Measurements from ENCODE around the gene RRH.
"Not testable (repeated sequence)": the region's sequence is repeated elsewhere in the genome, so short reads cannot be mapped to it uniquely, and the experiment has no call there.

RRH gene

DNA sequence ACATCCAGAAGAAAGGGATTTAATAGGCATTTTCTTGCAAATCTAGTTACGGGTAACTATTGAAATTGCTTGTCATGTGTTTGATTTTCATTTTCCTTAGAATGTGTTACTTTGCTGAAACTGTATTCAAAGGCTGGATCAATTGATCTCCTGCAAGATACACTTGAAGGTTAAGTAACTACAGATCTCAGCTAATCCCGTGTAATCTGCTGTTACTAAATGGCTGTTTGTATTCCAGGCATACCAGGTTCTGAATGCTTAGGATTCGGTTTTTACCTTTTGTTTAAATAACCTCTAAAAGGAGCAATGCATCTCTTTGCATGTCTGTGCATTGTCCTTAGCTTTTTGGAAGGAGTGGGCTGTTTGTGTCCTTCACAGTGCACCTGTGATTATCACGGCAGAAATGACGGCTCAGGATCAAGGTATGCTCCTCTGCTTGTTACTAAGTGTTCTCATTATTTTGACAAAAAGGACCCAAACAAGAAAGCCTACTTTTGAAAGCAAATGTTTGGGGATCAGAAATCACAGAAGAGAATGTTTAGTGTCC is 20.2 kb downstream of the RRH start, which contains the start of gene LRIT3:
LRIT3 (plus strand) TSS at position 212 of the 547 bp plus-strand sequence; CDS start at position 307, 95 bp downstream.
- peak within 1 kb of the TSS; percentile 43 for H3K4me3 ChIP-seq (ENCODE audit: low read depth, low read length)
- peak within 1 kb of the TSS; percentile 52 for H3K27ac ChIP-seq
- no peaks in the 10 kb centered on the region for H3K36me3 ChIP-seq
- DNase-seq, result no peak
- H3K27me3 ChIP-seq (ENCODE audit: insufficient read depth, low read depth, severe bottlenecking), result no peaks in the 10 kb centered on the region
- no peaks in the 10 kb centered on the region for H3K9me3 ChIP-seq (ENCODE audit: severe bottlenecking)
- TF ChIP-seq, protein P1, sequence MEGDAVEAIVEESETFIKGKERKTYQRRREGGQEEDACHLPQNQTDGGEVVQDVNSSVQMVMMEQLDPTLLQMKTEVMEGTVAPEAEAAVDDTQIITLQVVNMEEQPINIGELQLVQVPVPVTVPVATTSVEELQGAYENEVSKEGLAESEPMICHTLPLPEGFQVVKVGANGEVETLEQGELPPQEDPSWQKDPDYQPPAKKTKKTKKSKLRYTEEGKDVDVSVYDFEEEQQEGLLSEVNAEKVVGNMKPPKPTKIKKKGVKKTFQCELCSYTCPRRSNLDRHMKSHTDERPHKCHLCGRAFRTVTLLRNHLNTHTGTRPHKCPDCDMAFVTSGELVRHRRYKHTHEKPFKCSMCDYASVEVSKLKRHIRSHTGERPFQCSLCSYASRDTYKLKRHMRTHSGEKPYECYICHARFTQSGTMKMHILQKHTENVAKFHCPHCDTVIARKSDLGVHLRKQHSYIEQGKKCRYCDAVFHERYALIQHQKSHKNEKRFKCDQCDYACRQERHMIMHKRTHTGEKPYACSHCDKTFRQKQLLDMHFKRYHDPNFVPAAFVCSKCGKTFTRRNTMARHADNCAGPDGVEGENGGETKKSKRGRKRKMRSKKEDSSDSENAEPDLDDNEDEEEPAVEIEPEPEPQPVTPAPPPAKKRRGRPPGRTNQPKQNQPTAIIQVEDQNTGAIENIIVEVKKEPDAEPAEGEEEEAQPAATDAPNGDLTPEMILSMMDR (IDR thresholded peaks at IDR 0.05; ENCODE audit: low read depth, low read length), result no peak

DNA sequence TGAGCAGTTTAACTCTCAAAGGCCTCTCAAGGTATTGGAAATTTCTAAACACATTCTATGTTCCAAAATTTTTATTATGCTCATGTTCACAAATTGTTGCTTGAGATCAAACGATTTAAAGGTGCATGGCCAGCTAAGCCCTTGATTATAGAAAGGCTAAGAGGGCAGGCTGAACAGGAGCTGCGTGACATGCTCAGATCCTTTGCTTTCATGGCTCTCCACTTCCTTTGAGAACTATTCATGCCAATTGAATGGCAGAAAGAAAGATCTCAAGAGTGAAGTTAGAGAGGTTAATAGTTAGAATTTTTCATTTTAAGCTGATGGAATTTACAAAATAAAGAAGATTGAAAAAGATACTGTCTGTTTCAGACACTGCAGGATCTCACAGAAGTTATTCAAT is 20.7 kb downstream of the RRH start:
- no peaks in the 10 kb centered on the region for H3K36me3 ChIP-seq
- peak; percentile 15 for DNase-seq
- TF ChIP-seq, protein P1 (IDR thresholded peaks at IDR 0.05; ENCODE audit: low read depth, low read length), result no peak
- H3K27ac ChIP-seq, result peak overlapping the region; percentile 52
- peak overlapping the region; percentile 43 for H3K4me3 ChIP-seq (ENCODE audit: low read depth, low read length)
- H3K27me3 ChIP-seq (ENCODE audit: insufficient read depth, low read depth, severe bottlenecking), result no peaks in the 10 kb centered on the region
- H3K9me3 ChIP-seq (ENCODE audit: severe bottlenecking), result no peaks in the 10 kb centered on the region

DNA sequence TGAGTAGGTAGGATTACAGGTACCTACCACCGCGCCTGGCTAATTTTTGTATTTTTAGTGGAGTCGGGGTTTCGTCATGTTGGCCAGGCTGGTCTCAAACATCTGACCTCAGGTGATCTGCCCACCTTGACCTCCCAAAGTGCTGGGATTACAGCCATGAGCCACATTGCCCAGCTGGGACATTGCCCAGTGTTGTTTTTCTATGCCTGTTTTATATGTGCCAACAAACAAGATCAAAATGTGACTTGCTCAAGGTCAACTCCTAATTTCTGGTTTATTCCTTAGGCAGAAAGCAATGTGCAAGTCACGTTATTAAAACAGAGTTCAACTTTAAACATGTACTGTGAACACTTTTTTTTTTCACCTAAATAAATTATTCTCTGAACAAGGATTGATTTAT is 22.8 kb downstream of the RRH start:
- Histone ChIP-seq H3K36me3 (no peaks in the 10 kb centered on the region), H3K9me3 (ENCODE audit: severe bottlenecking) (no peaks in the 10 kb centered on the region), H3K27ac (no peak overlapping the region), H3K4me3 (ENCODE audit: low read depth, low read length) (no peak overlapping the region), H3K27me3 (ENCODE audit: insufficient read depth, low read depth, severe bottlenecking) (no peaks in the 10 kb centered on the region)
- TF ChIP-seq, protein P1 (IDR thresholded peaks at IDR 0.05; ENCODE audit: low read depth, low read length), result no peak
- no peak for DNase-seq

DNA sequence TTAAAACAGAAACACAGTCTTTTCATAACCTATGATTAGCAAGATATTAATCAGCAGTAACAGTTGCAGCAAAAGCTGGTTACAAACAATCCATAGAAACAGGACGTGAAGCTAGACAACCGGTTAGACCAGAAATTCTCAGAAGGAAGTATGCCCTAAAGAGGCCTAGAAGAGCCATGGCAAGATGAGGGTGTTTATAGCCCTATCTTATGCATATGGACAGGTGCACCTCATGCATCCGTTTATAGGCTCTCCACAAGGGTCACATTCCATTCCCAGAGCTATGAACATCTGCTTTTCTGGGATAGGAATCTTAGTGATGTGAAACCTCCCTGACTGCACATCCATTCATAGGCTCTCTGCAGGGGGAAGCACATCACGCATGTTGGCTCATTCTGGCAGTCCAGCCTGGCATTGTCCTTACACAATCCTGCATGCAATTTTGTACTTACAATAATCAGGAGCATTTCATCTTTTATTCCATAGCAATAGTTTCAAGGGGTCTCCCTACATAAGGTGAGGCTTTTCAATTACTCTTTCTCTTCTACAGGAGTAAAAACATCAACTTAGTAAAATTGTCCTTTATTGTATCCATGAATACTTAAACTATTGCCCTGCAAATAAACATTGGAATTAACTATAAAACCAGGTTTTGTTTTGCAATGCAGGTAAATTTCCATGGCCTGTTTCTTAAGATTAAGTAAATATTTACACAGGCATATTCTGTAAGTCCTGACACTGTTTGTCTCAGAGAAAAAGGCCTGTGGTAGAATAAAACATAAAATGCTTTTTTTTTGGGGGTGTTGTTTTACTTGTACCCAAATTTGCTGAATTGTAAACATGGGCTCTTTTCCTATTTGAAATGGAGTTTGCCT is 31.9 kb downstream of the RRH start:
- not testable (repeated sequence) for H3K36me3 ChIP-seq; H3K27me3 ChIP-seq (ENCODE audit: insufficient read depth, low read depth, severe bottlenecking); H3K27ac ChIP-seq; H3K4me3 ChIP-seq (ENCODE audit: low read depth, low read length); H3K9me3 ChIP-seq (ENCODE audit: severe bottlenecking); DNase-seq

DNA sequence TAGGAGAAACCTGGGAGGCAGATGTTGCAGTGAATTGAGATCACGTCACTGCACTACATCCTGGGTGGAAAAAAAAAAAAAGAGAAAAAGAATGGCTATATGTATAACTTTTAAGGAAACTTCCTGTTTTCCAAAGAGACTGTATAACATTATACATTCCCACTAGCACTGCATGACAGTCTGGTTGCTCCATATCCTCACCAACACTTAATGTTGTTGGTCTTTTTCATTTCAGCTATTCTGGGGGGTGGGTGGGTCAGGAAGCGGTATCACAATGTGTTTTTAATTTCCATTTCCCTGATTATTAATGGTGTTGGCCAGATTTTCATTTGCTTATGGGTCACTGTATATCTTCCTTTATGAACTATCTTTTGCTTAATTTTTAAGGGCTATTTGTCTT is 33.5 kb downstream of the RRH start:
- Histone ChIP-seq H3K27me3 (ENCODE audit: insufficient read depth, low read depth, severe bottlenecking) (no peaks in the 10 kb centered on the region), H3K9me3 (ENCODE audit: severe bottlenecking) (no peaks in the 10 kb centered on the region), H3K4me3 (ENCODE audit: low read depth, low read length) (no peak overlapping the region), H3K27ac (no peak overlapping the region), H3K36me3 (no peaks in the 10 kb centered on the region)
- DNase-seq, result no peak
- TF ChIP-seq, protein P1 (IDR thresholded peaks at IDR 0.05; ENCODE audit: low read depth, low read length), result no peak

DNA sequence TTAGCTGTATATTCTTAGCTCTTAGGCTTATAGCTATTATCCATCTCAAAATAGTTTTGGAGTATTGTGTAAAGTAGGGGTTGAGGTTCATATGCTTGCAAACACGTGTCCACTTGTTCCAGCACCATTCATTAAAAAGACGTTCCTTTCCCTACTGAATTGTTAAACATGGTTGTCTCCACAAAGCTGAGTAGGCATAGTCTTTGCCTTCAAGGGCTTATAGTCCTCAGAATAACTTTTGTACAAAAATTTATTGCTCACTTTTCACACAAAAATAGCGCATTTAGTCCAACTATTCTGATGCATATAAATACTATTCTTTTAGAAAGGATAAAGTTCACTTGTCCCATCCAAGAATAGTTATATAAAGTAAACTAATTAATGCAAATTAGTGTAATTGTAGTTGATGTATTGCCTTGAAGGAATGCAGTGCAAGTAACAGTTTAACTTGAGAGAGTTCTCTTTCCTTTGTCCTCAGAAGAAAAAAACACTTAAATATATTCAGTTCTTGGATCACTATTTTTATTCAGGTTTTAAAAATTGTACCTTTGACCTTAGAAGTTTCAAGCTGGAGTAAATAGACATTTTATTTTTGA is 34.2 kb downstream of the RRH start:
- DNase-seq, result no peak
- Histone ChIP-seq H3K36me3 (no peaks in the 10 kb centered on the region), H3K27me3 (ENCODE audit: insufficient read depth, low read depth, severe bottlenecking) (no peaks in the 10 kb centered on the region), H3K27ac (no peak overlapping the region), H3K4me3 (ENCODE audit: low read depth, low read length) (no peak overlapping the region), H3K9me3 (ENCODE audit: severe bottlenecking) (no peaks in the 10 kb centered on the region)
- TF ChIP-seq, protein P1 (IDR thresholded peaks at IDR 0.05; ENCODE audit: low read depth, low read length), result no peak

Data from WERI-Rb-1 (cell line).